Panc1 (cell line): ENCODE data around the gene FDXR. TPM values are rescaled to one million over a fixed set of nuclear protein-coding genes. Genes with fewer than 3 reads are reported as not detected.

Experiments used
- ATAC-seq: fragments of 200-7000 bp; cut with Tn5 transposase; 2 replicates; pipeline ENCODE4 v1.9.1; 2020; ENCODE audit warnings: mild to moderate bottlenecking, moderate library complexity
- BruUV-seq: library from RNA; stranded (reverse); fragments of 400-500 nt; replicated peaks from 2 replicates; lab custom pipeline; 2021; lab: Mats Ljungman, UMichigan
- CTCF ChIA-PET: fragments of 300-600 bp; sonication (Branson Sonifier 250); formaldehyde crosslinking; loops from one replicate; lab custom pipeline; 2022; ENCODE audit warnings: antibody characterized with exemption; lab: Charles Lee
- POLR2A ChIA-PET: fragments of 300-600 bp; sonication (Branson Sonifier 250); formaldehyde crosslinking; loops from one replicate; lab custom pipeline; 2022; ENCODE audit warnings: antibody characterized with exemption; lab: Charles Lee
- DNase-seq: peaks from one replicate; pipeline ENCODE4 v3.0.0-alpha.2; 2010; ENCODE audit warnings: low read depth, low spot score
- H3K27ac ChIP-seq: 2 replicates; pipeline ENCODE4 v1.5.1; 2011; ENCODE audit warnings: mild to moderate bottlenecking, low read length, inconsistent platforms
- H3K27me3 ChIP-seq: fragments of 200-500 bp; sonication (Bioruptor generic); 2 replicates; pipeline ENCODE4 v1.6.0; 2014; ENCODE audit warnings: low read length, inconsistent platforms; ENCODE audit not compliant: control insufficient read depth, insufficient read depth
- H3K36me3 ChIP-seq: fragments of 200-500 bp; sonication (Bioruptor generic); 2 replicates; pipeline ENCODE4 v1.5.1; 2014; ENCODE audit warnings: inconsistent platforms, mild to moderate bottlenecking, low read length, moderate library complexity; ENCODE audit not compliant: control insufficient read depth, insufficient read depth
- H3K4me1 ChIP-seq: 2 replicates; pipeline ENCODE4 v1.5.1; 2011; ENCODE audit warnings: inconsistent platforms, mild to moderate bottlenecking, low read length, moderate library complexity; ENCODE audit not compliant: control insufficient read depth, insufficient read depth
- H3K4me3 ChIP-seq, 2 experiments: 2 replicates each; pipeline ENCODE4 v1.5.1; 2011 to 2012; ENCODE audit warnings: low read depth in 2 of 2, low read length in 2 of 2, mild to moderate bottlenecking in 2 of 2, inconsistent platforms in 1 of 2, moderate library complexity in 1 of 2
- H3K9me3 ChIP-seq: fragments of 200-500 bp; sonication (Bioruptor generic); 2 replicates; pipeline ENCODE4 v1.5.1; 2014; ENCODE audit warnings: low read depth, mild to moderate bottlenecking, inconsistent platforms, low read length, moderate library complexity; ENCODE audit not compliant: control insufficient read depth, insufficient read depth
- CTCF ChIP-seq: fragments of 450-650 bp; IDR thresholded peaks from 2 replicates; pipeline ENCODE4 v1.5.1; 2017; ENCODE audit warnings: mild to moderate bottlenecking
- POLR2AphosphoS5 ChIP-seq: IDR thresholded peaks from 2 replicates; pipeline ENCODE4 v1.6.1; 2012; ENCODE audit warnings: mild to moderate bottlenecking, low read depth, low read length, moderate library complexity
- REST ChIP-seq, 2 experiments: IDR thresholded peaks; 2 replicates each; pipeline ENCODE4 v1.6.1; 2011 to 2012; ENCODE audit warnings: low read depth in 2 of 2, control low read depth in 1 of 2, low read length in 1 of 2, mild to moderate bottlenecking in 1 of 2, moderate library complexity in 1 of 2; ENCODE audit not compliant: insufficient read depth in 1 of 2
- SIN3A ChIP-seq: IDR thresholded peaks from 2 replicates; pipeline ENCODE4 v1.6.1; 2012; ENCODE audit warnings: low read depth, mild to moderate bottlenecking, low read length, moderate library complexity, borderline replicate concordance; ENCODE audit not compliant: insufficient read depth
- in situ Hi-C: cut with HindIII; loops from 2 replicates; pipeline ENCODE4 v1.10.0; 2016; ENCODE audit warnings: low sequenced_read_pairs, low pct_unique_long_range_greater_than_20kb
- intact Hi-C: fragments of 100-400 bp; cut with micrococcal nuclease; formaldehyde crosslinking; loops from one replicate; pipeline ENCODE4 v1.10.0; 2022; ENCODE audit not compliant: unreplicated experiment
- total RNA-seq: library from RNA; stranded (reverse); gene quantifications from one replicate; pipeline ENCODE4 v1.2.1, GENCODE V29; 2021; ENCODE audit not compliant: unreplicated experiment

FDXR gene
- total RNA-seq, 1 experiment from 2014 or later: 21.8 TPM

GRCh38 chr17:74814453-74814852, 58.3 kb downstream of the FDXR start:
- H3K4me1 ChIP-seq: no peaks in the 10 kb centered on the region
- H3K27ac ChIP-seq: no peak overlapping the region
- no TSS peak for BruUV-seq
- H3K27me3 ChIP-seq: no peaks in the 10 kb centered on the region
- H3K36me3 ChIP-seq: no peaks in the 10 kb centered on the region
- ChIA-PET CTCF (no interaction called here), POLR2A (no interaction called here)
- in situ Hi-C loops: no loop called here
- DNase-seq (no peak), ATAC-seq (no peak)
- TF ChIP-seq POLR2AphosphoS5 (no peak), CTCF (no peak), SIN3A (no peak), REST (IDR thresholded peaks at IDR 0.05; ENCODE audit: insufficient read depth in 1 of 2, low read depth in 2 of 2, low read length in 1 of 2) (no peak)
- intact Hi-C loops: no loop called here
- H3K4me3 ChIP-seq: no peak overlapping the region
- H3K9me3 ChIP-seq: no peaks in the 10 kb centered on the region

Other genes with a start within 250 kb of the FDXR start
- not detected for gene CD300E, start 249.3 kb downstream of the FDXR start, total RNA-seq
- gene CD300LF, start 160.1 kb downstream of the FDXR start, total RNA-seq: not detected
- gene RAB37, start 135.7 kb downstream of the FDXR start, total RNA-seq: 1.5 TPM
- gene NHERF1, start 124.4 kb downstream of the FDXR start, total RNA-seq: 90.8 TPM
- 90.1 TPM for gene NAT9, start 96.6 kb downstream of the FDXR start, total RNA-seq
- 0.10 TPM for gene GRIN2C, start 13.1 kb downstream of the FDXR start, total RNA-seq
- not detected for gene FADS6, start 20.6 kb upstream of the FDXR start, total RNA-seq
- not detected for gene USH1G, start 50.3 kb upstream of the FDXR start, total RNA-seq
- not detected for gene OTOP2, start 51.3 kb upstream of the FDXR start, total RNA-seq
- not detected for gene OTOP3, start 62.9 kb upstream of the FDXR start, total RNA-seq
- gene HID1, start 99.8 kb upstream of the FDXR start, total RNA-seq: 10.9 TPM
- 32.0 TPM for gene CDR2L, start 114.6 kb upstream of the FDXR start, total RNA-seq
- gene MRPL58, start 139.7 kb upstream of the FDXR start, total RNA-seq: 55.2 TPM
- 413 TPM for gene ATP5PD, start 174.0 kb upstream of the FDXR start, total RNA-seq
- 34.9 TPM for gene KCTD2, start 174.2 kb upstream of the FDXR start, total RNA-seq
- 46.6 TPM for gene SLC16A5, start 215.0 kb upstream of the FDXR start, total RNA-seq
- gene ARMC7, start 237.0 kb upstream of the FDXR start, total RNA-seq: 48.7 TPM